ENCODE results near the gene FKBP4. TPM values are rescaled to one million over a fixed set of nuclear protein-coding genes. Genes with fewer than 3 reads are reported as not detected.

The FKBP4 gene
- total RNA-seq, 2 donors from 2014 or later, result 64.1 to 75.3 TPM

GRCh38 chr12:2832550-2833127 lies 37.9 kb downstream of the FKBP4 start:
- ATAC-seq (replicated peaks in 1 of 2) (no peak), DNase-seq (no peak)
- no peaks in the 10 kb centered on the region for H3K4me1 Mint-ChIP-seq (ENCODE audit: low read depth)
- H3K9me3 Mint-ChIP-seq, result no peaks in the 10 kb centered on the region
- H3K36me3 Mint-ChIP-seq (ENCODE audit: insufficient read depth in 2 of 2), result peaks cover 2% of the 10 kb centered on the region in 2 donors
- peak overlapping the region; percentile 24 for H3K27ac Mint-ChIP-seq
- no peaks in the 10 kb centered on the region for H3K27me3 Mint-ChIP-seq (ENCODE audit: low read depth)
- H3K4me3 Mint-ChIP-seq, result no peak overlapping the region

- no peaks in the 10 kb centered on the region for H3K4me1 Mint-ChIP-seq (ENCODE audit: low read depth)
- peaks cover 2% of the 10 kb centered on the region in 2 donors for H3K36me3 Mint-ChIP-seq (ENCODE audit: insufficient read depth in 2 of 2)
- no peaks in the 10 kb centered on the region for H3K9me3 Mint-ChIP-seq
- no peak overlapping the region for H3K4me3 Mint-ChIP-seq
- no peak for ATAC-seq (replicated peaks in 1 of 2)
- no peaks in the 10 kb centered on the region for H3K27me3 Mint-ChIP-seq (ENCODE audit: low read depth)
- DNase-seq, result no peak
- H3K27ac Mint-ChIP-seq, result no peak overlapping the region
These were observed 38.6 kb downstream of the FKBP4 start for GRCh38 chr12:2833327-2833726.

- Mint-ChIP-seq H3K9me3 (no peaks in the 10 kb centered on the region), H3K27me3 (ENCODE audit: low read depth) (no peaks in the 10 kb centered on the region), H3K4me3 (no peak overlapping the region), H3K4me1 (ENCODE audit: low read depth) (no peaks in the 10 kb centered on the region), H3K27ac (no peak overlapping the region), H3K36me3 (ENCODE audit: insufficient read depth in 2 of 2) (peaks cover 2% of the 10 kb centered on the region in 2 donors)
- no peak for DNase-seq
- no peak for ATAC-seq (replicated peaks in 1 of 2)
These were observed 39.0 kb downstream of the FKBP4 start for GRCh38 chr12:2833810-2834209.

DNA sequence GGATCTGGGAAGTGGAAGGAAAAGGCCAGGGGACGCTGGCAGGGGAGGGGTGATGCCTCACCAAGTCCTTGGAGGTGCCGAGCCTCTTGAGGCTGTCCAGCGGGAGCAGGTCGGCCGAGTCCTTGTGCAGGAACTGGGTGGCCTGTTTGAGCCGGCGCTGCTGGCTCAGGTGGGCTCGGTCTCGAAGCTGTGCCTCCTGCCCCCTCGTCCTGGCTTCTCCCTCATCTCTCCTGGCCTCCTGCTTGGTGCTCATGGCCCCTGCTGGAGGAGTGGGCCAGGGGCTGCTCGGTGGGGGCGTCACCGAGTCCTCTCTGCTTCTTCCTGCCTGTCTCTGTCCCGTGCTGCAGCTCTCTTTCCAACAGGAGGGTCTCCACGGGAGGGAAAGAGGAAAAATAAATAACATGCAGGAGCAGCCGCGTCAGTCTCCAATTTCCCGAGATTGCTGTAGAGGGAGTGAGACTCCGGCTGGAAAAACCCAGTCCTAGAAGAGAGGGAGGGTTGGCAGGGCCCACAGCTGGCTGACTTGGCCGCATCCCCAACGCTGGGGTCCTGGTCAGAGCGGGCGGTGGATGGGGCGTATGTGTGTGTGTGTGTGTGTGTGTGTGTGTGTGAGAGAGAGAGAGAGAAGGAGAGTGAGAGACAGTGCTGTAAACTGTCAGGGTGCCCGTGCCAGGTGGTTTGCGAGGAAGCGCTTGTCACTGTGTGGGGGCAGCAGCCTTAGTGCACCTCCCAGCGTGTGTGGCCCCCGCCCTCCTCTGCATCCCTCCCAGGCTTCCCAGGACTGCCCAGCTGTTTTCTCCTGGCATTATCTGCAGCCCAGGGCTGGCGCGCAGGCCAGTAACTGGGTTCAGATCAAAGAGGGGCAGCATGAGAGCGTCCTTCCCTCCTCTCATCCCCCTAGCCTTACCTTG lies 40.1 kb downstream of the FKBP4 start, which contains the start of gene NRIP2:
Gene NRIP2 (minus strand): TSS at position 455 of the 911 bp plus-strand sequence. CDS start 52 bp downstream, at position 403.
- no peaks in the 10 kb centered on the region for H3K4me1 Mint-ChIP-seq (ENCODE audit: low read depth)
- ATAC-seq (replicated peaks in 1 of 2), result no peak
- peaks cover 2 to 3% of the 10 kb centered on the region in 2 donors for H3K36me3 Mint-ChIP-seq (ENCODE audit: insufficient read depth in 2 of 2)
- no peak within 1 kb of the TSS for H3K4me3 Mint-ChIP-seq
- H3K9me3 Mint-ChIP-seq, result no peaks in the 10 kb centered on the region
- DNase-seq, result no peak
- peak within 1 kb of the TSS; percentile 22 for H3K27ac Mint-ChIP-seq
- no peaks in the 10 kb centered on the region for H3K27me3 Mint-ChIP-seq (ENCODE audit: low read depth)

DNA sequence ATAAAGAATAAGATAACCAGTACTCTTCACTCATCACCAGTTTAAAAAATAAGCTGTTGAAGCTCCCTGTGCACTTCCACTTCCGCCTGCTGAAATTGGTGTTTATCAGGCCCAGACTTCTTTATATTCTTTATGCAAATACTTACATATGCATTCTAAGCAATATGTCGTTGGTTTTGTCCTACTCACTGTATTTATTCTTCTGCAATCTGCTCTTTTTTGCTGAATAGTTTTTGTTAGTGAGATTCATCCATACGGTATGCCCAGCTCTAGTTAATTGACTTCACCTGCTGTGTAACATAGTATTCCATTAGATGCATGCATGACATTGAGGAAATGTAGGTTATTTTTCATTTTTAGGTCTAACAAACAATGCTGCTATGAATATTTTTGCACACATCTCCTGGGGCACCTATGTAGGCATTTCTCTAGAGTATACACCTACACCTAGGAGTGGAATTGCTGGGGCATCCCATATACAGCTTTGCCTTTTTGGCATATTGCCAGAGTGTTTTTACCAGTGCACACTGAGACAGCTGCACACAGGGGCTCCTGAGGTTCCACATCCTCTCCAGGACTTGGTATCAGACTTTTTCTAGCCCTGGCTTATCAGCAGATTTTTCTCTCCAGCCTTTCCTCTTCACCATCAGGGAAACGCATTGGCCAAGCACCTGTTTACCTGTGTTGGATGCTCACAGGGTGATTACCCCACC lies 41.1 kb downstream of the FKBP4 start:
- Mint-ChIP-seq H3K9me3 (no peaks in the 10 kb centered on the region), H3K27me3 (ENCODE audit: low read depth) (no peaks in the 10 kb centered on the region), H3K4me1 (ENCODE audit: low read depth) (no peaks in the 10 kb centered on the region), H3K36me3 (ENCODE audit: insufficient read depth in 2 of 2) (peaks cover 2 to 4% of the 10 kb centered on the region in 2 donors), H3K4me3 (no peak overlapping the region), H3K27ac (peak overlapping the region; percentile 22)
- no peak for ATAC-seq (replicated peaks in 1 of 2)
- no peak for DNase-seq

DNA sequence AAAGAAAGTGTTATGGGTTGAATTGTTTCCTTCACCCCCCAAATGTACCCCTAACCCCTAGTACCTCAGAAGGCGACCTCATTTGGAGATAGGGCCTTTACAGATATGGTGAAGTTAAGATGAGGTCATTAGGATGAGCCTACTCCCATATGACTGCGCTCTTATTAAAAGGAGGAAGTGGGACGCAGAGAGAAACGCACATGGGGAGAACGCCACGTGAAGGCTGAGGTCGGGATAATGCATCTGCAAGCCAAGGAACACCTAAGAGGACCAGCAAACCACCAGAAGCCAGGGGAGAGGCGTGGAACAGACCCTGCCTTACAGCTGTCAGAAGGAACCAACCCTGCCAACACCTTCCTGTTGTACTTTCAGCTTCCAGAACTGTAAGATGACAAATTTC lies 41.8 kb downstream of the FKBP4 start:
- ATAC-seq (replicated peaks in 1 of 2) (no peak), DNase-seq (no peak)
- Mint-ChIP-seq H3K36me3 (ENCODE audit: insufficient read depth in 2 of 2) (peaks cover 2 to 4% of the 10 kb centered on the region in 2 donors), H3K4me3 (no peak overlapping the region), H3K4me1 (ENCODE audit: low read depth) (no peaks in the 10 kb centered on the region), H3K9me3 (no peaks in the 10 kb centered on the region), H3K27ac (no peak overlapping the region), H3K27me3 (ENCODE audit: low read depth) (no peaks in the 10 kb centered on the region)

GRCh38 chr12:2841056-2841650 lies 46.4 kb downstream of the FKBP4 start:
- H3K27me3 Mint-ChIP-seq (ENCODE audit: low read depth), result no peaks in the 10 kb centered on the region
- no peaks in the 10 kb centered on the region for H3K9me3 Mint-ChIP-seq
- no peak overlapping the region for H3K27ac Mint-ChIP-seq
- no peaks in the 10 kb centered on the region for H3K4me1 Mint-ChIP-seq (ENCODE audit: low read depth)
- no peak overlapping the region for H3K4me3 Mint-ChIP-seq
- H3K36me3 Mint-ChIP-seq (ENCODE audit: insufficient read depth in 2 of 2), result peaks cover 2 to 6% of the 10 kb centered on the region in 2 donors
- DNase-seq, result no peak
- ATAC-seq (replicated peaks in 1 of 2), result no peak

DNA sequence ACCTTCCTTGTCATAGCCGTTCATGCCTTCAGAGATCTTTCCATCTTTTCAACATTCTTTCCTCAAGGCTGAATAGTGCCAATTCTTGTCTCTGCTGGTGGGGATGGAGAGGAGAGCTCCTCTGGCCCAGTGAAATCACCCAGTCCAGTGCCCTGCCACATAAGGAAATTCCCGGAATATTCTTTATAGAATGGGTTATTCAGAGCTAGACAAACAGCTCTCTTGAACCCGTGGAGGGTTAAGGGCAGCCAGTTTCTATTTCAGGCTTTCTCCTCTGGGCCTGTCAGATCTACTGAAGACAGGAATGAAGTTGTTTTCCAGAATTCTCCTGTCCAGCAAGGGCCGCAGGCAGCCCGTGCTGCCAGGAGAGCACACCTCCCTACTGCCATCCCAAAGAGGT lies 48.2 kb downstream of the FKBP4 start:
- no peak for DNase-seq

GRCh38 chr12:2844786-2845185 lies 50.0 kb downstream of the FKBP4 start:
- no peaks in the 10 kb centered on the region for H3K4me1 Mint-ChIP-seq (ENCODE audit: low read depth)
- H3K27me3 Mint-ChIP-seq (ENCODE audit: low read depth), result no peaks in the 10 kb centered on the region
- H3K27ac Mint-ChIP-seq, result no peak overlapping the region
- no peaks in the 10 kb centered on the region for H3K9me3 Mint-ChIP-seq
- no peak for ATAC-seq (replicated peaks in 1 of 2)
- no peak overlapping the region for H3K4me3 Mint-ChIP-seq
- H3K36me3 Mint-ChIP-seq (ENCODE audit: insufficient read depth in 2 of 2), result peaks cover 2 to 7% of the 10 kb centered on the region in 2 donors
- DNase-seq, result no peak

More for the DNA sequence above, 48.2 kb downstream of the FKBP4 start:
- ATAC-seq (replicated peaks in 1 of 2), result no peak
- Mint-ChIP-seq H3K36me3 (ENCODE audit: insufficient read depth in 2 of 2) (peaks cover 2 to 8% of the 10 kb centered on the region in 2 donors), H3K4me3 (no peak overlapping the region), H3K4me1 (ENCODE audit: low read depth) (no peaks in the 10 kb centered on the region), H3K9me3 (no peaks in the 10 kb centered on the region), H3K27me3 (ENCODE audit: low read depth) (no peaks in the 10 kb centered on the region), H3K27ac (no peak overlapping the region)

DNA sequence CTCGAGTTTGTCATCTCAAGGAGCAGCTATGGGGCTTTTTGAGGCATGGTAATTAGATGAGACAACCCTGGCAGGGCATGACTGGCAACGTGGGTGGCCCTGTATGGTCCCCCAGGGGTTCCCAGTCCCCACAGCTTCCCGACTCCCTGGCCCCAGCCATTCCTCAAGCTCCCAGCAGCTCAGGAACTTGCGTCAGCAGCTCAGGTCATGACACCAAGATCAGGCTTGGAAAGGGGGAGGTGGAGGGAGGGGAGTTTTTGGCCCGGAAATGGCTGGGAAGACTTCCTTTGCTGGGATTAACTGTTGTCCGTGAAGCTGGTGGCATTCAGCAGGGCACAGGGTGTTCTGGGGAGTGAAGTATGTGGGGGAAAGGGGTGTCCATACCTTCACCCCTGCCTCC lies 50.5 kb downstream of the FKBP4 start:
- no peak for DNase-seq
- Mint-ChIP-seq H3K27me3 (ENCODE audit: low read depth) (no peaks in the 10 kb centered on the region), H3K4me1 (ENCODE audit: low read depth) (no peaks in the 10 kb centered on the region), H3K9me3 (no peaks in the 10 kb centered on the region), H3K36me3 (ENCODE audit: insufficient read depth in 2 of 2) (peaks cover 2 to 5% of the 10 kb centered on the region in 2 donors), H3K4me3 (no peak overlapping the region), H3K27ac (no peak overlapping the region)
- ATAC-seq (replicated peaks in 1 of 2), result no peak

DNA sequence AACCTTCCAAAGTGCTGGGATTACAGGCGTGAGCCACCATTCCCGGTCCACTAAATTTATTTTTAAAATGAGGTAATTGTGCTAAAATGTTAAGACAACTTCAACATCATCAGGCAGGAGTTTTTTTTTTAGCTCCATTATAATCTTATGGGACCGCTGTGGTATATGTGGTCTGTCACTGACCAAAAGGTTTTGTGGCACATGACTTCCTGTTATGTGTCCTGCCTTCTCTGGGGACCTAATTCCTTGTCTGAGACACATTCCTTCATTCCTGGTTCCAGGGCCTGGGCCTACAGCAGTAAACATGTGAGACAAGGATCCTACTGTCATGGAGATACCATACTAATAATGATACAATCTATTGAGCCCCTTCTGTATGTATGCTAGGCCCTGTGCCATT lies 57.2 kb downstream of the FKBP4 start:
- H3K36me3 Mint-ChIP-seq (ENCODE audit: insufficient read depth in 2 of 2), result peaks cover 2 to 3% of the 10 kb centered on the region in 2 donors
- no peaks in the 10 kb centered on the region for H3K9me3 Mint-ChIP-seq
- H3K27me3 Mint-ChIP-seq (ENCODE audit: low read depth), result no peaks in the 10 kb centered on the region
- DNase-seq (no peak), ATAC-seq (replicated peaks in 1 of 2) (no peak)
- no peak overlapping the region for H3K27ac Mint-ChIP-seq
- no peak overlapping the region for H3K4me3 Mint-ChIP-seq
- no peaks in the 10 kb centered on the region for H3K4me1 Mint-ChIP-seq (ENCODE audit: low read depth)

DNA sequence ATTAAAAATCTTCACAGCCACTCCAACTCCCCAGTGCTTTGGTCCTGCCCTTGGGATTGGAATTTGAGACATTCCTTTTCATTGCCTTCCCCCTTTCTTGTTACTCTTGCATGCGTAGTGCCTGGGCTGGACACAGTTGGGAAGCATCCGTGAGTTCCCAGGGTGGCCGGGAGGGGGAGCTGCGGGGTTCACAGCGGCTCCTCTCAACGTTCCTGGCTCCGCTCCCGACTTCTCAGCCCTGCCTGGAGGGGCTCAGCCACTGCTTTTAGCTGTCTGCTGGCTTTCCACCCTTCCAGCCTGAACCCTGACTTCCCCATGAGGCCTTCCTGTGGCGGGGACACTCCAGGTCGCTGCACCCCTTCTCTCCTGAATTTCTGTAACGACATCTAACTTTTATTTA lies 58.9 kb downstream of the FKBP4 start:
- Mint-ChIP-seq H3K36me3 (ENCODE audit: insufficient read depth in 2 of 2) (peaks cover 1 to 5% of the 10 kb centered on the region in 2 donors), H3K4me1 (ENCODE audit: low read depth) (no peaks in the 10 kb centered on the region), H3K9me3 (no peaks in the 10 kb centered on the region), H3K27me3 (ENCODE audit: low read depth) (no peaks in the 10 kb centered on the region), H3K4me3 (no peak overlapping the region), H3K27ac (peak overlapping the region; percentile 13)
- ATAC-seq (replicated peaks in 1 of 2) (peak; percentile 55 to 69), DNase-seq (peak; percentile 53 to 68)
